Activated CD4-positive, alpha-beta T cell treated with anti-CD3 and anti-CD28 coated beads, Interleukin-2, amount 50 U/mL, for 48 hours (primary cell): ENCODE results near the gene USP17L28.
"Not testable (repeated sequence)": the region's sequence is repeated elsewhere in the genome, so short reads cannot be mapped to it uniquely, and the experiment has no call there.

Experiments
- DNase-seq, 2 experiments: peaks; one replicate each; pipeline ENCODE4 v3.0.0-alpha.2; 2020

The USP17L28 gene, protein sequence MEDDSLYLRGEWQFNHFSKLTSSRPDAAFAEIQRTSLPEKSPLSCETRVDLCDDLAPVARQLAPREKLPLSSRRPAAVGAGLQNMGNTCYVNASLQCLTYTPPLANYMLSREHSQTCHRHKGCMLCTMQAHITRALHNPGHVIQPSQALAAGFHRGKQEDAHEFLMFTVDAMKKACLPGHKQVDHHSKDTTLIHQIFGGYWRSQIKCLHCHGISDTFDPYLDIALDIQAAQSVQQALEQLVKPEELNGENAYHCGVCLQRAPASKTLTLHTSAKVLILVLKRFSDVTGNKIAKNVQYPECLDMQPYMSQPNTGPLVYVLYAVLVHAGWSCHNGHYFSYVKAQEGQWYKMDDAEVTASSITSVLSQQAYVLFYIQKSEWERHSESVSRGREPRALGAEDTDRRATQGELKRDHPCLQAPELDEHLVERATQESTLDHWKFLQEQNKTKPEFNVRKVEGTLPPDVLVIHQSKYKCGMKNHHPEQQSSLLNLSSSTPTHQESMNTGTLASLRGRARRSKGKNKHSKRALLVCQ

DNA sequence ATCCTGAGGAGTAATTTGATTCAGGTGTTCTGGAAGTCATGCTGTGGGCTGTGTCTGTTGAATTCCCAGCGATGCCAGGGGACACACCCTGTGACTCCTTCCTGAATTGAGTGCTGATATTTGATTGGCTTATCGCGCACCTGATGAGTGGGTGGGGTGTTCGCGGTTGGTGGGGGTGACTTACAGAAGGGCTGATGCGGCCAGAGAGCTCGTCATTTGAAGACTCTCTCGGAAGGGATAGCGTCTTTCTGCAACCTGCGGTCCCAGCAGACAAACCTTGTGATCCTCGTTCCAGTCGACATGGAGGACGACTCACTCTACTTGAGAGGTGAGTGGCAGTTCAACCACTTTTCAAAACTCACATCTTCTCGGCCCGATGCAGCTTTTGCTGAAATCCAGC is at the start of gene USP17L28:
TSS of gene USP17L28 (plus strand) at position 301 of the 400 bp plus-strand sequence. CDS start at position 301, 0 bp downstream.
- not testable (repeated sequence) for DNase-seq

DNA sequence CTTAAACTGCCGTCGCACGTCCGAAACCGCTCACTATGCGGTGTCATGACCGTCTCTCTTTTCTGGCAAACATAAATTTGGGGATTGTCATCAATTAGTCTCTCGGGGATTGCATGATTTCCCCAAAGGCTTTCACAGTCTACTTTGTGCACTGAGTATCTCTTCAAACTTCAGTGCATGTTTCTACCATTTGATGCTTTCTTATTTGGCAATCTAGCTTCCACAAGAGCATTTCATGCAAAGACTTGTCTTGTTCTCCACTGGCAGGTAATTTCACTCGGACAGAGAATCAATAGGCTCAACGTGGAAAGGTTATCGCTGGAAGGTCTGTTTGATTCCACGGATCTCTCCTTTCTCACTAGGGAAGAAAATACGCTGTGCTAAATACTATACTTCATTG is 24.5 kb upstream of the USP17L28 start:
- DNase-seq = not testable (repeated sequence)

DNA sequence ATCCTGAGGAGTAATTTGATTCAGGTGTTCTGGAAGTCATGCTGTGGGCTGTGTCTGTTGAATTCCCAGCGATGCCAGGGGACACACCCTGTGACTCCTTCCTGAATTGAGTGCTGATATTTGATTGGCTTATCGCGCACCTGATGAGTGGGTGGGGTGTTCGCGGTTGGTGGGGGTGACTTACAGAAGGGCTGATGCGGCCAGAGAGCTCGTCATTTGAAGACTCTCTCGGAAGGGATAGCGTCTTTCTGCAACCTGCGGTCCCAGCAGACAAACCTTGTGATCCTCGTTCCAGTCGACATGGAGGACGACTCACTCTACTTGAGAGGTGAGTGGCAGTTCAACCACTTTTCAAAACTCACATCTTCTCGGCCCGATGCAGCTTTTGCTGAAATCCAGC is 23.8 kb upstream of the USP17L28 start, which contains the start of gene USP17L24:
TSS of gene USP17L24 (plus strand) at position 301 of the 400 bp plus-strand sequence. CDS start at position 301, 0 bp downstream.
- not testable (repeated sequence) for DNase-seq

DNA sequence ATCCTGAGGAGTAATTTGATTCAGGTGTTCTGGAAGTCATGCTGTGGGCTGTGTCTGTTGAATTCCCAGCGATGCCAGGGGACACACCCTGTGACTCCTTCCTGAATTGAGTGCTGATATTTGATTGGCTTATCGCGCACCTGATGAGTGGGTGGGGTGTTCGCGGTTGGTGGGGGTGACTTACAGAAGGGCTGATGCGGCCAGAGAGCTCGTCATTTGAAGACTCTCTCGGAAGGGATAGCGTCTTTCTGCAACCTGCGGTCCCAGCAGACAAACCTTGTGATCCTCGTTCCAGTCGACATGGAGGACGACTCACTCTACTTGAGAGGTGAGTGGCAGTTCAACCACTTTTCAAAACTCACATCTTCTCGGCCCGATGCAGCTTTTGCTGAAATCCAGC is 19.1 kb upstream of the USP17L28 start, which contains the start of gene USP17L25:
TSS of gene USP17L25 (plus strand) at position 301 of the 400 bp plus-strand sequence. CDS start at position 301, 0 bp downstream.
- not testable (repeated sequence) for DNase-seq

DNA sequence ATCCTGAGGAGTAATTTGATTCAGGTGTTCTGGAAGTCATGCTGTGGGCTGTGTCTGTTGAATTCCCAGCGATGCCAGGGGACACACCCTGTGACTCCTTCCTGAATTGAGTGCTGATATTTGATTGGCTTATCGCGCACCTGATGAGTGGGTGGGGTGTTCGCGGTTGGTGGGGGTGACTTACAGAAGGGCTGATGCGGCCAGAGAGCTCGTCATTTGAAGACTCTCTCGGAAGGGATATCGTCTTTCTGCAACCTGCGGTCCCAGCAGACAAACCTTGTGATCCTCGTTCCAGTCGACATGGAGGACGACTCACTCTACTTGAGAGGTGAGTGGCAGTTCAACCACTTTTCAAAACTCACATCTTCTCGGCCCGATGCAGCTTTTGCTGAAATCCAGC is 14.3 kb upstream of the USP17L28 start, which contains the start of gene USP17L26:
TSS of gene USP17L26 (plus strand) at position 301 of the 400 bp plus-strand sequence. CDS start at position 301, 0 bp downstream.
- DNase-seq = not testable (repeated sequence)

DNA sequence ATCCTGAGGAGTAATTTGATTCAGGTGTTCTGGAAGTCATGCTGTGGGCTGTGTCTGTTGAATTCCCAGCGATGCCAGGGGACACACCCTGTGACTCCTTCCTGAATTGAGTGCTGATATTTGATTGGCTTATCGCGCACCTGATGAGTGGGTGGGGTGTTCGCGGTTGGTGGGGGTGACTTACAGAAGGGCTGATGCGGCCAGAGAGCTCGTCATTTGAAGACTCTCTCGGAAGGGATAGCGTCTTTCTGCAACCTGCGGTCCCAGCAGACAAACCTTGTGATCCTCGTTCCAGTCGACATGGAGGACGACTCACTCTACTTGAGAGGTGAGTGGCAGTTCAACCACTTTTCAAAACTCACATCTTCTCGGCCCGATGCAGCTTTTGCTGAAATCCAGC is 9.6 kb upstream of the USP17L28 start, which contains the start of gene USP17L5:
TSS of gene USP17L5 (plus strand) at position 301 of the 400 bp plus-strand sequence. CDS start at position 301, 0 bp downstream.
- not testable (repeated sequence) for DNase-seq

DNA sequence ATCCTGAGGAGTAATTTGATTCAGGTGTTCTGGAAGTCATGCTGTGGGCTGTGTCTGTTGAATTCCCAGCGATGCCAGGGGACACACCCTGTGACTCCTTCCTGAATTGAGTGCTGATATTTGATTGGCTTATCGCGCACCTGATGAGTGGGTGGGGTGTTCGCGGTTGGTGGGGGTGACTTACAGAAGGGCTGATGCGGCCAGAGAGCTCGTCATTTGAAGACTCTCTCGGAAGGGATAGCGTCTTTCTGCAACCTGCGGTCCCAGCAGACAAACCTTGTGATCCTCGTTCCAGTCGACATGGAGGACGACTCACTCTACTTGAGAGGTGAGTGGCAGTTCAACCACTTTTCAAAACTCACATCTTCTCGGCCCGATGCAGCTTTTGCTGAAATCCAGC is 4.8 kb upstream of the USP17L28 start, which contains the start of gene USP17L27:
TSS of gene USP17L27 (plus strand) at position 301 of the 400 bp plus-strand sequence. CDS start at position 301, 0 bp downstream.
- not testable (repeated sequence) for DNase-seq

DNA sequence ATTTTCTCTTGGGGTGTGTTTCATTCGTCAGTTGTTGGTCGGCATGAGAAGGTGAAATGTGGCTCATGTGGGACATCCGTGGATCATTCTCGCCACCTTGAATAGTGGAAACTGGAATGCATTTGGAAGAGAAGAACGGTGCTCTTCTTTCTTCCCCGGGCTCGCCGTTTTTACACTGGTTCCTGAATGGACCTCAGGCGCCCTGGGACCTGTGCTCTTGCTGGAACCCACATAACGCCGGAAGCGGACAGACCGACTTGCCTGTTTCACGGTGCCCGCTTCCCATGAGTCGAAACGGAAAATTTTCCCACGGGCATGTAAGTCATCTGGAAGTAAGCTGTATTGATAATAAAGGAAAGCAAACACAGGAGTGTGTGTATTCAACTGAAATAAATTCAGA is 2.2 kb downstream of the USP17L28 start:
- DNase-seq = not testable (repeated sequence)

DNA sequence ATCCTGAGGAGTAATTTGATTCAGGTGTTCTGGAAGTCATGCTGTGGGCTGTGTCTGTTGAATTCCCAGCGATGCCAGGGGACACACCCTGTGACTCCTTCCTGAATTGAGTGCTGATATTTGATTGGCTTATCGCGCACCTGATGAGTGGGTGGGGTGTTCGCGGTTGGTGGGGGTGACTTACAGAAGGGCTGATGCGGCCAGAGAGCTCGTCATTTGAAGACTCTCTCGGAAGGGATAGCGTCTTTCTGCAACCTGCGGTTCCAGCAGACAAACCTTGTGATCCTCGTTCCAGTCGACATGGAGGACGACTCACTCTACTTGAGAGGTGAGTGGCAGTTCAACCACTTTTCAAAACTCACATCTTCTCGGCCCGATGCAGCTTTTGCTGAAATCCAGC is 4.6 kb downstream of the USP17L28 start, which contains the start of gene USP17L29:
TSS of gene USP17L29 (plus strand) at position 301 of the 400 bp plus-strand sequence. CDS start at position 301, 0 bp downstream.
- not testable (repeated sequence) for DNase-seq

DNA sequence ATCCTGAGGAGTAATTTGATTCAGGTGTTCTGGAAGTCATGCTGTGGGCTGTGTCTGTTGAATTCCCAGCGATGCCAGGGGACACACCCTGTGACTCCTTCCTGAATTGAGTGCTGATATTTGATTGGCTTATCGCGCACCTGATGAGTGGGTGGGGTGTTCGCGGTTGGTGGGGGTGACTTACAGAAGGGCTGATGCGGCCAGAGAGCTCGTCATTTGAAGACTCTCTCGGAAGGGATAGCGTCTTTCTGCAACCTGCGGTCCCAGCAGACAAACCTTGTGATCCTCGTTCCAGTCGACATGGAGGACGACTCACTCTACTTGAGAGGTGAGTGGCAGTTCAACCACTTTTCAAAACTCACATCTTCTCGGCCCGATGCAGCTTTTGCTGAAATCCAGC is 14.1 kb downstream of the USP17L28 start, which contains the start of gene USP17L30:
TSS of gene USP17L30 (plus strand) at position 301 of the 400 bp plus-strand sequence. CDS start at position 301, 0 bp downstream.
- not testable (repeated sequence) for DNase-seq

DNA sequence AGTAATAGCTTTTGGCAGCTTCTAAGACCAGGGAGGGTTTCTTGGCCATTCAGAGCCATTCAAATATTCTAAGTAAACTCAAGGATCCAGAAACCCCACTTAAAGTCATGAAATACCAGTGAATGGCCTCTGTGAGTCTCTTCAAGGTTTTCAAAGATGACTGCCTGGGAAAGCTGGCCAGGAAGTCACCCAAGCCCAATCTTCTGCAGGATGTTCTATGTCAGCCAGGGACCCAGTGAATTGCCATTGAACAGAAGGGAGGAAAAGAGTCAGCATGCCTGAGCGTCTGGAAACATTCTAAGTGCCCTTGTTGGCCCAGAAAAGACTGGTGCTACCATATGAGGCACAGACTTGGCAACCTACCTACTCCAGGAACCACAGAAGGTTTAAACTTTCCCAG is 31.2 kb downstream of the USP17L28 start:
- not testable (repeated sequence) for DNase-seq

DNA sequence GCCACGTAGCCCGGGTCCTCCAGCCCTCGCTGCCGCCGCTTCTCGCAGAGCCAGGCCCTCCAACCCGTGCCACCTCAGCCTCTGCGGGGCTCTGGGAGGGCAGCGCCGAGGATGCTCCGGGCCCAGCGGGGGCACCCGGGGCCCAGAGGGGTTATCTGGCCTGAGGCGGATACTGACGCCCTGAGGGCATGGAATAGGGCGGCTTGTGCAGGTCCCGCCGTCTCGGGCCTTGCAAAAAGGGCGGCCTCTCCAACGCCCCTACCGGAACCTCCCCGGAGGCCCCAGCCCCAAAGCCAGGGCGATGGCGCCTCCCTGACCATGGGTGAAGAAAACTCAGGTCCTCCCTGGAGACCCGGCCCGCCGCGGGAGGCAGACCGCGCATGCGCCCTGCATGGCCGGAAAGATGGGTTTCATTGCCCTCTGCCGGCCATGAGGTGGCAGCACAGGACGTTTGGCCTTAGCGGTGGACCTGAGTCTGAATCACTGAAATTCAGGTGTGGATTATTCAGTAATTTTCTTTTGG is 32.4 kb downstream of the USP17L28 start:
- peak; percentile 62 to 71 for DNase-seq

DNA sequence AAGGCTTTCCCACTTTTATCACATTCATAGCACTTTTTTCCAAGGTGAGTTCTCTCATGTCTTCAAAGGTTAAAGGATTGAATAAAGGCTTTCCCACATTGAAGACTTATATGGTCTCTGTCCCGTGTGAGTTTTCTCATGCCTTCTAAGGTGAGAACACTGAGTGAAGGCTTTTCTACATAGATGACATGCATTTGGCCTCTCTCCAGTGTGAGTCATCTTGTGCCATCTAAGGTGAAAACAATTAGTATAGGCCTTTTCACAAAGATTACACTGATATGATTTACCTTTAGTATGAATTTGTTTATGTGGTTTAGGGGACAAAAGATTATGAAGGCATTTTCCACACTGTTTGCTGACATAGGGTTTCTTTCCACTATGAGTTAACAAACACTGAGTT is 35.4 kb downstream of the USP17L28 start:
- no peak for DNase-seq

DNA sequence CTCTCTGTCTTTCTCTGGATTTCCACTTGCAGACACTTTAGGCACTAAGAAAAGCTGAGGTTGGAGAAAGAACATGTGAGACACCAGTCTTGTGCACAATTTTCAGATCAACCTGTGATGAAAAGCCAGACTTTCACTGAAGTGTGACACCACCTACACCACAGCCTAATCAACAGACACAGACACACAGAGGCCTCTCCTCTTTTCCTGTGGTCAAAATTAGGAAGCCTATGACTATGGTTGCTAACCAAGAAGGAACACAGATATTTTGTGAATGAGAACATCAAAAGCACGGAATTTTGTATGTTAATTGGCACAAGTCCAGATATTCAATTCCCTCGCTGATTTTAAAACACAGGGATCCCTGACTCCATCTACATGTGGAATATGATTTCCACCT is 40.3 kb downstream of the USP17L28 start:
- not testable (repeated sequence) for DNase-seq
